ENCODE data around the gene ILK. TPM values are rescaled to one million over a fixed set of nuclear protein-coding genes. Genes with fewer than 3 reads are reported as not detected.

The ILK gene
- total RNA-seq, 4 donors from 2014 or later, result 139 to 148 (median 140) TPM

DNA sequence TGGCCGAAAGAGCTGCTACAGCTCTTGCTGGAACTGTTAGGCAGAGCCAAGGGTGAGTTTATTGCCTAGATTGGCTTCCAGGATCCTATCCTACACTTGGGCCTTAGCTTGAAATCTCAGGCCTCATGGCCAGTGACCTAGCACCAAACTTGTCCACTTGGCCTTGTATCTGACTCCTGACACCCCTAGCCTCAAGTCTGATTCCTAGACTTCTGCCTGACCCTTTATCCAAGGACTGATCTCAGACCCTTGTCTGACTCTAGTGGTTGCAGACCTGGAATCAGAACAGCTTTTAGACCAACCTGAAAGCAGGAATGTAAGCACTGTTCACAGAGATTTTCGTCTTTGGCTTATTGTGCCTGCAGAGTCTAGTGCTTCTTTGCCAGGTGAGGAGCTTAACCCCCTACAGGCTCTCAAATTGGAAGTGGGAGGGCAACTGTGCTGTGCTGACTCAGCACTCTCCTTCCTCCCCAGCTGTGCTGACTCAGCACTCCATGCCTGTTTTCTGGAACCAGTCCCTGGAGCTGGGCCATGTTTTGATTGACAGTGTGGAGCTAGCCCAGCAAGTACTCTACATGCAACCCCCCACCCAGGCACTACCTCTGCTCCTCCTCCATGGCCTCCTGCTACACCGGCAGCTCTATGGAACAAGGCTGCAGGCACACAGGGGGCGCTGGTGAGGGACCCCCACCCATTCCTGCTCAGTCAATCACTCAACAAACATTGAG is 35.2 kb upstream of the ILK start:
- Histone ChIP-seq H3K9me3 (no peaks in the 10 kb centered on the region), H3K27me3 (no peaks in the 10 kb centered on the region), H3K36me3 (peaks cover 0 to 54% (median 0%) of the 10 kb centered on the region in 3 donors), H3K27ac (no peak overlapping the region), H3K4me3 (no peak overlapping the region), H3K4me1 (peaks cover 0 to 16% (median 0%) of the 10 kb centered on the region in 4 donors)
- DNase-seq (ENCODE audit: low spot score in 2 of 2), result no peak
- TF ChIP-seq POLR2A (IDR thresholded peaks at IDR 0.05) (no peak), EP300 (IDR thresholded peaks at IDR 0.05) (no peak)
- TF ChIP-seq, protein P1, sequence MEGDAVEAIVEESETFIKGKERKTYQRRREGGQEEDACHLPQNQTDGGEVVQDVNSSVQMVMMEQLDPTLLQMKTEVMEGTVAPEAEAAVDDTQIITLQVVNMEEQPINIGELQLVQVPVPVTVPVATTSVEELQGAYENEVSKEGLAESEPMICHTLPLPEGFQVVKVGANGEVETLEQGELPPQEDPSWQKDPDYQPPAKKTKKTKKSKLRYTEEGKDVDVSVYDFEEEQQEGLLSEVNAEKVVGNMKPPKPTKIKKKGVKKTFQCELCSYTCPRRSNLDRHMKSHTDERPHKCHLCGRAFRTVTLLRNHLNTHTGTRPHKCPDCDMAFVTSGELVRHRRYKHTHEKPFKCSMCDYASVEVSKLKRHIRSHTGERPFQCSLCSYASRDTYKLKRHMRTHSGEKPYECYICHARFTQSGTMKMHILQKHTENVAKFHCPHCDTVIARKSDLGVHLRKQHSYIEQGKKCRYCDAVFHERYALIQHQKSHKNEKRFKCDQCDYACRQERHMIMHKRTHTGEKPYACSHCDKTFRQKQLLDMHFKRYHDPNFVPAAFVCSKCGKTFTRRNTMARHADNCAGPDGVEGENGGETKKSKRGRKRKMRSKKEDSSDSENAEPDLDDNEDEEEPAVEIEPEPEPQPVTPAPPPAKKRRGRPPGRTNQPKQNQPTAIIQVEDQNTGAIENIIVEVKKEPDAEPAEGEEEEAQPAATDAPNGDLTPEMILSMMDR (IDR thresholded peaks at IDR 0.05), result no peak
- WGBS, 2 donors, result 75 to 78% methylated on average over 4 of the region's 4 CpGs

DNA sequence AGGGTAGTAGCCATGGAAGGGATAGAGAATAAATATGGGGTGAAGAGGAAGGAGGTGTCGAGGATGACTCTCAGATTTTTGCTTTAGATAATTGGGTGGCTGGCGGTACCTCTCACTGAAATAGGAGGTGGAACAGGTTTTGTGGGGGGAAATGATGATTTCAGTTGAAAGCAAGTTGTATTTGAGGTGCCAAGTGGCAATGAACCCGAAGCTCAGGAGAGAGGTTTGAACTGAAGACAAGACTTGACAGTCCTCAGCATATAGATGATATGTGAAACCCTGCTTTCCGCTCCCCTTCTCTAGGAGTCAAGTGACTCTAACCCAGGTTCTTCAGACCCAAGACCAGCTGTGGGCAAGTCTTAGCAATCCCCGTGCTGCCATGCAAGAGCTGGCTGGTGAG is 33.9 kb upstream of the ILK start:
- no peak for DNase-seq (ENCODE audit: low spot score in 2 of 2)
- no peaks in the 10 kb centered on the region for H3K27me3 ChIP-seq
- no peaks in the 10 kb centered on the region for H3K9me3 ChIP-seq
- TF ChIP-seq, protein P1 (IDR thresholded peaks at IDR 0.05), result no peak
- no peak for TF ChIP-seq POLR2A (IDR thresholded peaks at IDR 0.05)
- no peak for TF ChIP-seq EP300 (IDR thresholded peaks at IDR 0.05)
- H3K4me1 ChIP-seq, result peaks cover 0 to 24% (median 0%) of the 10 kb centered on the region in 4 donors
- 84 to 94% methylated on average over 4 to 5 of the region's 5 CpGs for WGBS, 2 donors
- no peak overlapping the region for H3K4me3 ChIP-seq
- peaks cover 0 to 42% (median 0%) of the 10 kb centered on the region in 3 donors for H3K36me3 ChIP-seq
- H3K27ac ChIP-seq, result no peak overlapping the region

DNA sequence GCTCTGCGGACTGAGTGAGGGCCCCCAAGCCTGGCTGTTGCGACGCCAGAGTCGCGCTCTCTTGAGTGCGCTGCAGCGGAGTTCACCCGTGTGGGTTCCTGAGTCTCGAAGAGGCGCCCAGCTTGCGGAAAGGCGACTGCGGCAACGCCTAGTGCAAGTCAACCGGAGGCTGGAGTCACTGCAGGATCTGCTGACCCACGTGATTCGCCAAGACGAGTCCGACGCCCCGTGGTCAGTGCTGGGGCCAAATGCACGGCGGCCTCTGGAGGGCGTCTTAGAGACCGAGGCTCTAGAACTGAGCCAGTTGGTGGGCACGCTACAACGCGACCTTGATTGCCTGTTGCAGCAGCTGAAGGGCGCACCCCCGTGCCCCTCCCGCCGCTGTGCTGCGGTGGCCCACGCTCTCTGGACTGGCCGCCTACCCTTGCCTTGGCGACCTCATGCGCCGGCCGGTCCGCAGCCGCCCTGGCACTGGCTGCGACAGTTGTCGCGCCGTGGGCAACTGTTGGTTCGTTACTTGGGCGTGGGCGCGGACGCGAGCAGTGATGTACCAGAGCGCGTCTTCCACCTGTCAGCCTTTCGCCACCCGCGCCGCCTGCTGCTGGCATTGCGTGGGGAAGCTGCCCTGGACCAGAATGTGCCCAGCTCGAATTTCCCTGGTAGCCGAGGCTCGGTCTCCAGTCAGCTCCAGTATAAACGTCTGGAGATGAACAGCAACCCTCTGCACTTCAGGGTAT is 32.7 kb upstream of the ILK start:
- H3K27ac ChIP-seq, result no peak overlapping the region
- no peaks in the 10 kb centered on the region for H3K27me3 ChIP-seq
- no peak for DNase-seq (ENCODE audit: low spot score in 2 of 2)
- peaks cover 0 to 39% (median 0%) of the 10 kb centered on the region in 3 donors for H3K36me3 ChIP-seq
- H3K4me1 ChIP-seq, result peaks cover 0 to 36% (median 5%) of the 10 kb centered on the region in 4 donors
- no peak overlapping the region for H3K4me3 ChIP-seq
- no peaks in the 10 kb centered on the region for H3K9me3 ChIP-seq
- TF ChIP-seq POLR2A (IDR thresholded peaks at IDR 0.05) (no peak), EP300 (IDR thresholded peaks at IDR 0.05) (no peak)
- TF ChIP-seq, protein P1 (IDR thresholded peaks at IDR 0.05), result no peak
- 62 to 69% methylated on average over 53 to 56 of the region's 62 CpGs for WGBS, 2 donors

DNA sequence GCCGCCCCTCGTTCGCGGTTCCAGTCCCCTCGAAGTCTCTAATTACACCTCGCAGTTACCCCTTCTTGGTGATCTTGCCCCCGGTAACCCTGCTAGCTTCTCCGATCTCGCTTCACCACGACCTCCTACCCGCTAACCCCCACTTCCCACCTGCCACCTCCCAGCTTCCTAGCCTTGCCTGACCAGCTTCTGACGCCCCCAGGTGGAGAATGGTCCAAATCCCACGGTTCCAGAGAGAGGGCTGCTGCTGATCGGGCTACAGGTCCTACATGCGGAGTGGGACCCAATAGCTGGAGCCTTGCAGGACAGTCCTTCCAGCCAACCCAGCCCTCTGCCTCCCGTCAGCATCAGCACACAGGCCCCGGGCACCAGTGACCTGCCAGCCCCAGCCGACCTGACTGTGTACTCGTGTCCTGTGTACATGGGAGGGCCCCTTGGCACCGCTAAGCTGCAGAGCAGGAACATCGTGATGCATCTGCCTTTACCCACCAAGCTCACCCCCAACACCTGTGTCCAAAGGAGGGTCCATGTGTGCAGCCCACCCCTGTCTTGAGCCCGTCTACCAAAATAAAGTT is 32.1 kb upstream of the ILK start:
- 64 to 69% methylated on average over 20 to 22 of the region's 22 CpGs for WGBS, 2 donors
- Histone ChIP-seq H3K9me3 (no peaks in the 10 kb centered on the region), H3K36me3 (peaks cover 0 to 32% (median 0%) of the 10 kb centered on the region in 3 donors), H3K27ac (no peak overlapping the region), H3K4me1 (peaks cover 0 to 43% (median 9%) of the 10 kb centered on the region in 4 donors), H3K27me3 (no peaks in the 10 kb centered on the region), H3K4me3 (no peak overlapping the region)
- DNase-seq (ENCODE audit: low spot score in 2 of 2), result no peak
- TF ChIP-seq, protein P1 (IDR thresholded peaks at IDR 0.05), result no peak
- TF ChIP-seq POLR2A (IDR thresholded peaks at IDR 0.05) (no peak), EP300 (IDR thresholded peaks at IDR 0.05) (no peak)

Data from tibial nerve (tissue), 4 donors.